ENCODE measurements around the gene BNIPL.

The BNIPL gene, protein sequence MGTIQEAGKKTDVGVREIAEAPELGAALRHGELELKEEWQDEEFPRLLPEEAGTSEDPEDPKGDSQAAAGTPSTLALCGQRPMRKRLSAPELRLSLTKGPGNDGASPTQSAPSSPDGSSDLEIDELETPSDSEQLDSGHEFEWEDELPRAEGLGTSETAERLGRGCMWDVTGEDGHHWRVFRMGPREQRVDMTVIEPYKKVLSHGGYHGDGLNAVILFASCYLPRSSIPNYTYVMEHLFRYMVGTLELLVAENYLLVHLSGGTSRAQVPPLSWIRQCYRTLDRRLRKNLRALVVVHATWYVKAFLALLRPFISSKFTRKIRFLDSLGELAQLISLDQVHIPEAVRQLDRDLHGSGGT

DNA sequence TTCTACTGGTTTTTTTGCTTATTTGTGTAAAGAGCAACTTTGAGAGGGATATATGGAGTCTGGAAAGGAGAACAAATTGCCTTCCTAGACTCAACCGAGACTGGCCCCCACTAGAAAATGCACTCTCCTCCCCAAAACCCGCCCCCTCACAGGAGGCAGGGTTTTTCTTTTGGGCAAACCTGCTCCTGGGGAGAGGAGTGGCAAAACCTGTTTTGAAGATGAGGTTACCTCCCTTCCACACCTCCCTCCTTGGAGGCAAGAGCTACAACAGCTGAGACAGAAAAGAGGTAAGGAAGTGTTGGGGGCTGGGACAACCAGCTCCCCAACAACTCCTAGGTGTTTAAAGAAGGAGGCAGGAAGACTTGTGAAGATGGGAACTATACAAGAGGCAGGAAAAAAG is at the start of gene BNIPL:
Gene BNIPL, plus strand, starts transcription at position 231 of the 400 bp plus-strand sequence. Its CDS starts 140 bp downstream, at position 371.
- DNase-seq = no peak

DNA sequence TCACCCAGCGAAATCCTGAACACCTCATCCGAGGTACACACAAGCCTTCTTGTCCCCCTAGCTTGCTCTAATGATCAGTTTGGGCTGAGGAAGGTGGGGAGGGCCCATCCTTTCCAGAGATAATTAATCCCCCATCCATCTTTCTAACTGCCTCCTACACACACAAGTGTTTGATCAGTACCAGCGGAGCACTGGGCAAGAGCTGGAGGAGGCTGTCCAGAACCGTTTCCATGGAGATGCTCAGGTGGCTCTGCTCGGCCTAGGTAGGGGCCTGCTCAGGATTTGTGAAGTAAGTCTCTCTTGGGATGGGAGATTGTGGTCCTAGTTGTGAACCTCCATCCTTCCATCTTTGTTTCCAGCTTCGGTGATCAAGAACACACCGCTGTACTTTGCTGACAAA is 48.5 kb upstream of the BNIPL start:
- DNase-seq = no peak

DNA sequence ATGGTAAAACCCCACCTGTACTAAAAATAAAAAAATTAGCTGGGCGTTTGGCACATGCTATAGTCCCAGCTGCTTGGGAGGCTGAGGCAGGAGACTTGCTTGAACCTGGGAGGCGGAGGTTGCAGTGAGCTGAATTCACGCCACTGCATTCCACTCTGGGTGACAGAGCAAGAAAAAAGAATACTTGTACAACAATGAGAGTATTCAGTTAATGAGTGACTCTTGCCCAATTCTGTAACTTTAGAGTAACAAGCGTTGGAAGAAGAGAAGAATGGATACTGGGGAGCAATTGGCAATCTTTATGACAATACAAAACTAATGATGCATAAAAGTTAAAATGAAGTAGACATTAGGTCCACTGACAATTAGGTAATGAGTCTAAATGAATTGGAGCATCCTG is 43.8 kb upstream of the BNIPL start:
- no peak for DNase-seq

DNA sequence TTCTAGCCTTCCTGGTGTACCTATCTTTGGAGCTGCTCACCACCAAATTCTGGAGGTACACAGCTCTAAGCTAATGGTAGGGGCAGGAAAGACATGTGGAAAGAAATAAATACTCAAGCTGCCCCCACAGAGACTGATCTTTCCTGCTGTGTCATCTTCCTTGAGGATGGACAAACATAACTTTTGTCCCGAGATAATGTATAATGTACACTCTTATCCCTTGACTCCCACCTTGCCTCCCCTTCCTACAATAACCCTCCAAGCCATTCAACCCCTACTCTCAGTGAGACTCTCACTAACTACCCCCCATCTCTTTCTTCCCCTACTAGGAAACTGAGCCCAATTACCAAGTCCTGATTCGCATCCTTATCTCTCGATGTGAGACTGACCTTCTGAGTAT is 42.1 kb upstream of the BNIPL start:
- DNase-seq = no peak

DNA sequence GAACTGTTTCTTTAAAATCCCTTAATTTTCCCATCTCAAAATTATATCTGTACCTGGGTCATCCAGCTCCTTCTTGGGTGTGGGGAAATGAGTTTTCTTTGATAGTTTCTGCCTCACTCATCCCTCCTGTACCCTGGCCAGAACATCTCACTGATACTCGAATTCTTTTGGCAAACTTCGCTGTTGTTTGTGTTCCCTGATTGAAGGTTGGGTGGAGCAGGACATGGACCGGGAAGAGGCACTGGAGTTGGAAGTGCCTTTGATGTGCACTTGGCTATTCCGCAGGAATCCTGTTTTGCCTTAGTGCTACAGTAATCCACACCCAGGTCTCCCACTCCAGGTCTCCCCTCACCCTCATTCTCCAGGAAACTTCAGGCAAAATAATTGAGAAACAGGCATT is 40.9 kb upstream of the BNIPL start:
- DNase-seq = no peak

DNA sequence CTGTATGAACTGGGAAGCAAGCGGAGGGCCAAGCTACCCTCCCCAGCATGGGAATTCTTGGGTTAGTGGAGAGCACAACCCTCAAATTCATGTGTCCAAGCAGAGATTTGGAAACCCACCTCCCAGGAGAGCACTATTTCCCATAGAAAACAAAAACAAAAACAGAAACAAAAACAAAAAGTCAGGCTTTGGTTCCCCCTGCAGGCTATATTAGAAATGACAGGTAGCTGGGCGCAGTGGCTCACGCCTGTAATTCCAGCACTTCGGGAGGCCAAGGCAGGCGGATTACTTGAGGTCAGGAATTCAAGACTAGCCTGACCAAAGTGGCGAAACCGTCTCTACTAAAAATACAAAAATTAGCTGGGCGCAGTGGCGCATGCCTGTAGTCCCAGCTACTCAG is 40.5 kb upstream of the BNIPL start:
- DNase-seq = peak; percentile 70

DNA sequence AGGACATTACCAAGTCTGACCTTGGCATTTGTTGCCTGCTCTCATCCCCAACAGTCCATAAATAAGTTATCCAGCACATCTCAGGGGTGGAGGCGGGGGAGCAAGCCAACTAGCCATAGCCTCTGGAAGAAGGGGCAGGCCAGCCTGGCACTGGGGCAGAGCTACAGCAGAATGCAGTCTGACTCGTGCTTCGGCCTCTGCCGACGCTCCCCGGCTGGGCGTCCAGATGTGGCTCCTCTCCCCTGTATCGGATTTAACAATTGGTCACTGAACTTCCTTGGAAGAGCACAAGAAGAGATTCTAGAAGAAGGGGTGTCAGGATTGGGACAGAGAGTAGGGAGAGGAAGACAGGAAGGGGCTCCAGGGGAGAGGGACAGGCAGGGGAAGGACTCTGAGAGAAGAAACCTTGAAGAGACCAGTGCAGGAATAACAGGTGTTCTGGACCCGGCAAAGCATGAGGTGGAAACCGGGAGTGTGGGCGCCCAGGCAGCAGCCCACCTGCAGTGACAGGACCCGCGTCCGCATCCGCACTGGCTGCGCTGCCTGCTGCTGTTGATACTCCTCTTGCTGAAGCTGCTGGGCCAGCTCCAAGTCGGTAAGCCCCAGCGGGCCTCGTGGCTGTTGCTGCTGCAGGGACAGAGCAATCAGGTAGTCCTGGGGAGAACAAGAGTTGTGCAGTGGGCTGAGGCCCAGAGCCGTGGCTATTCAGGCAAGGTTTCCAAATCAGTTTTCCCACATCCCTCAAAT is 39.1 kb upstream of the BNIPL start:
- no peak for DNase-seq

DNA sequence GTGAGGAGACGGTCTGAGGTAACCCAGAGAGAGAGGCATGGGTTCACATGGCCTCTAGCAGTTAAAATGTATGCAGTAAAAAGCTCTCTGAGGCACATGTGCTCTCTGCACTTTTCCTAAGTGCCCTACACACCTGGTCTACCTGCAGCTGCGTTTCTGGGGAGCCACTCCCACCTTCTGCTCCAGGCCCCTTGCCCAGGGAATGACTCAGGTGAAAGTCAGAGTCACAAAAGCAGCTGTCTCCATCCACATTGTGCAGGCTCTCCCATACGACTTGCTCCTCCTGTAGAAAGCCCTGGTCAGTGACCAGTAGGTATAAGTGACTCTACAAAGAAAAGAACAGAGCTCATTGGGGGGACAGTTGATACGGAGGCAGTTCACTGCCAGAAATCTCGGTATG is 38.4 kb upstream of the BNIPL start:
- DNase-seq = no peak

DNA sequence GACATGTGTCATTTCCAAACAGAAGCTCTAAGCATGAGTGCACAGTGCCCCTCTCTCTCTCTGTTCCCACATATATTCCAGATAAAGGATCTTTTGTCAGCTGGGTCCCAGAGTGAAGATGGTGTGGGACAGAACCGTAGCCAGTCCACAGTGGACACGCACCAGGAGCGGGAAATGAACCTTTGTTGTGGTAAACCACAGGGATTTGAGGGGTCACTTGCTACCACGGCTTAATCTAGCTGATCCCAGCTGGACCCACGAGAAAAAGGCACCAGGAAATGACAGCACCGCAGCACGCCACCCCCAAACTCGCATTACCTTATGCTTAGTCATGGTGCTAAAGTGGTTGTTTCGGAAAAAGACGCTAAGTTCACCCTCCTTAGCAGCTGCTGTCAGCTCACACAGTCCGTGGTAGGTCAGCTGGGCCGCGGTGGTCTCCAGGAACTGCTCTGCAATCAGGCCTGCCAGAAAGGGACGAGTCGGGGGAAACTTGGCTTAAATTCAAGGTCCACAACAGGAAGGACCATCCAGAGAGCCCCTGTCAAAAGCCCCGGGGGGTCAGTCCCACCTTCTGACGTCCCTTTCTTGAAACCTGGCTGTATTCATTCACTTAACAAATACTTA is 37.2 kb upstream of the BNIPL start:
- no peak for DNase-seq

DNA sequence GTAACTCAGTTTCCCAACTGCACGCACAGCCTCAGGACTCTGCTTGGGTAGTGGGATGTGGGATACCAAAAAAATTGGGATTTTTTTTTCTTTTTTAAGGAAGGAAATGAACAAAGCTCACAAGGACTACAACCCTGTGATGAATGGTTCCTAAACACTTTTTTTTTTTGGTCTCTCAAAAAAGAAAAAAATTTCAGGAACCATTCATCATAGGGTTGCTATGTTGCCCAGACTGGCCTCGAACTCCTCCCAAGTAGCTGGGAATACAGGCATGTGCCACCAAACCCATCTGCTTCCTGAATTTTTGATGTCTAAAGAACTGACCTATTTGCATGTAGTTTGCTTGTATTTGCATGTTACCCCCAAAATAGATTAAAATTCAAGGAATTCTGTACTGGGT is 36.5 kb upstream of the BNIPL start:
- no peak for DNase-seq

DNA sequence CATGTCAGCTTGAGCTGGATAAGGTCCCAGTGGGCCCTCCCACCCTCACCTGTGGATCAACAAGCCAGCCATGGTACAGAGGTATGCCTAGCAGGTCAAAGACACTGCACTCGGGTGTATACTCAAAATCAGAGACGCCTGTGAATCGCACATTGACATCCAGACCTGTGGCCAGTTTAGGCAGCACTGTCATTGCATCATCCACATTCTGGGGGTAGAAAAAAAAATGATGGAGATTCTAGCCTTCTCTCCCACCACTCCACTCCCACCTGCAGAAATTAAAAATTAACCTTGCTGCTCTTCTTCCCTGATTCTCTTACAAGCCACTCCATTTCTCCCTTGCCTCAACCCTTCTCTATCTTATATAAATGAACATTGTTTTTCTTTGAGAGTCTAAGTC is 36.0 kb upstream of the BNIPL start:
- DNase-seq = no peak

DNA sequence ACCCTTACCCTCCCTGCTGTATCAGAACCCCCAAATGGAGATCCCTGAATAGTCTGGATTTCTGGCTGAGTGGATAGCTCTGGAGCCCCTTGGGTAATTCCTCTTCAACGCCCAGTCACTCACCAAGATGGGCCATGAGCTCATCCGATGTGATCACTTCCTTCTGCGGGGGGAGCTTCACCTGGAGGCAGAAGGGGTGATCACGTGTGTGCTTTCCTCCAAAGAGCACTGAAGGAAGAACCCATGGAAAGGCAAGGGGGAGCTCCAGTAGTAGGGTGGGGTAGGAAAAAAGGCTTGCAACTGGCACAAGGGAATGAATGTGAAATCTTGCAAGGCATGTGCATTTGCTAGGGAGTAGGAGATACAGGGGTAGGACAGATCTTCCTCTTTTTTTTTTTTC is 34.8 kb upstream of the BNIPL start:
- DNase-seq = no peak

DNA sequence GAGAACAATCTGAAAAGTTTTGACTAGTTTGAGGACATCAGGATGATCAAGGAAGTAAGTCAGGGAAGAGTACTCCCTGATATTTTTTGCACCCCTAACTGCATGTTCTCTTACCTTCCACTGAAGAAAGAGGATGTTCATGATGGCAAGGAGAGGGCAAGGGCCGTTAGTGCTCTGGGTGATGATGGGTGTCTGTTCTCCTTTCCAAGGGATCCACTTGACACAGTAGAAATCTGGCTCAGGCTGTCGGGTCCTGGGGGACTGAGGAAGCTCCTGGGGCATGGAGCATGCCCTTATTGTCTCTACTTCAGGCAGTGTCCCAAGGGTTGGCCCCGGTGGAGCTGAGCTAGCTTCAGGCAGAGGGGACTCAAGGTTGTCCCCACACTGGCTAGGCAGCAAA is 34.3 kb upstream of the BNIPL start:
- DNase-seq = no peak

DNA sequence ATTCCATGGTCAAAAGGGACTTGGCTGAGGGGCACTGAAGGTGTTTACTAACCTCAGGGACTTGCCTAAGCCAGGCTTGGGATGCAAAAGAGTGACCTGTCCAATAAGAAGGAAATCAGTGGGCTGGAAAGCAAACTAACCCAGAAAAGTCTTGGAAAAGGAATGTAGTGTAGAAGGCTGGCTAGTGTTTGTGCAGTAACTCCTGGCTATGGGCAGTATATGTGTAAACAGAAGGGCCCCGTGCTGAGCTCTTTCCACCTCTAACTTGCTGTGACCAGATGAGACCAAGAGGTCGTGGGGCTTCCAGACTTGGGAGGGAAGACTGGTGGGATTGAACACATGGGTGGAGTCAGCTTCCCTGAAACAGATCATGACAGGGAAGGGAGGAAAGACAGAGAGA is 33.8 kb upstream of the BNIPL start:
- DNase-seq = no peak

DNA sequence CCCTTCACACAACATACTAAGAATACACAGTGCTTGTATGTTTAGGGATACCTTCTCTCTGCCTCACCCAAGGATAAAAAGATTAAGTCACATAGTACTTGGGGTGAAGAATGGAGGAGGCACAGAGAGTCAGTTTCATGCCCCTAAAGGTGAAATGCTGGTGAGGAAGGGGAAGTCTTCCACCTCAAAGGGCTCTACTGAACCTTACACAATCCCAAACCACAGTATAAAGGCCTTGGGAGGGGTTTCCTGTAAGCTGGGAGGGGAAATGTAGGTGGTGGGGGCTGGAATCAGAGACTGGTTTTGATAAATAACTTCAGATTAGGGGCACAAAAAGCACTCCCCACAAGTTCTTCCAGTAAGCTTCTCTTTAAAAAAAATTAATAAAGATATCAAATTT is 33.2 kb upstream of the BNIPL start:
- no peak for DNase-seq

DNA sequence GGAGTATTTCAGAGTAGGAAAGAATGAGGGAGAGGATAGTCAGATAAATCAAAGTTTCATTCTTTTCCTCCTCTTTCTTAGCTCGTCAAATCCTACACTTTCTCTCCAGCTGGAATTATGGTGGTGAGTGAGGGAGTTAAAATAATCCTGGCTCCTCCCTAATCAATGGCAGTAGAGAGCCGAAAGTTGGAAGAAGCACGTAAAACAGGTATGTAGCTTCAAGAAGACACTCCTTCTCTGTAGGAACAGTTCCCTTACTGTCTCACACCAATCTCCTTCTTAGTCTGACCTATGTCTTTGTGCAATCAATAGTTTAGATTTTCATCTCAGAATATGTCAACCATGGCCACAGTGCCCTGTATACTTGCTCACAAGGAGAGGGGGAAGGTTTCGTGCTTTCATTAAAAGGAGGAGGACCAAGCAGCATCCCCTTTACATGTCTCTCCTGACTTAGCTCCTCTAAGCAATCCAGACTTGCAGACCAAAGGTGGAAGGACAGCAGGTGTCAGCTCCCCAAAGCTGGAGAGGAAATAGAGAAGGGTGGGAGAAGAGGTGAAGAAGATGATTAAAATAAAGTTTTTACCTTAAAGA is 30.6 kb upstream of the BNIPL start:
- no peak for DNase-seq

DNA sequence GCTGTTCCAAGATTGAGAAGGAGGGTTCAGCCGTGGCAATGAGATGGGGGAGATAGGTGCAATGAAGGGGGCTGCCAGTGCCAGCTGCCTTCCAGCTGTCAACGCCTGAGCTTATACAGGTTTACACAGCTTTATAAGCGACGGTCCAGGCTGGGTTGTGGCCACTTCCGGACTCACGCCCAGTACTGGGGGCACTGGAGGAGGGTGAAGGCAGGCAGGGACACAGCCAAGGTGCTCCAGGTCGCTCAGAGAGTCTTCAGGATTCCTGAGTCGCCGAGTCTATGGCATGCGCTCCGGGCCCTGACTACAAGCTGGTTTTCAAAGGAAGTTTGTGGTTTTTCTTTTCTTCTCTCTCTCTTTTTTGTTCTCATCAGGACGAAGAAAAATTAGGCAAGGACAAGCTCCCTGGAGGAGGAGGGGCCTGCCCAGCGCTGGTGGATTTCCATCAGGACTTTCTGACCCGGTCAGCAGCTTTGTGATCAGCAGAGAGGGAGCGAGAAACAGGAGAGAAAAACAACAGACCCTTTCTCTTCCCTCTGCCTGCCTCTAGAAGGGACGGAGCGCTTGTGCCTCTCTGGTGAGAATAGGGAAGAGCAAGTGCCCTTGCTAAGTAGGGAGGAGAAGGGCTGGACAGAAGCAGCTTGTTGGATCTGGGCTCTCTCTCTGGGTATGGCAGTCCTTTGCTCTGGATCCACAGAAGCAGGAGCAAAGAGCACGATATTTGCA is 29.9 kb upstream of the BNIPL start, which contains the start of gene MINDY1:
Gene MINDY1, minus strand, starts transcription at position 576 of the 726 bp plus-strand sequence. CDS start 4,285 bp downstream, outside the sequence.
- DNase-seq = peak; percentile 74

DNA sequence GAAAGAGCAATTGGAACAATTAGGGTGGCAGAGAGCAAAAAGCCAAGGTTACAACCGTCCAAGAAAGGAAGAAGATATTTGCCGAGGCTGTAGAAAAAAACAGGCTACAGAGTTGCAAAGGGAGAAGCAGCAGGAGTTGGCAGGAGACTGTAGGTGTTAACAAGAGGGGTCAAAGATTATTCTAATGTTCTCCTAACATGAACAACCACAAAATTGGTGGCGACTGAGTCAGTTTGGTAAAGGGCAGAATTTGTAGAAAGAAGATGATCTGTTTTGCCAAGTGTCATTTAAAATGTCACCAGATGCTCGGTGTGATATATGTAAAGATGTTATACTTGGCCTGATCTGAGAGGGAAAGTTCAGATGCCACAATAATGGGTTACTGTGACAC is 28.5 kb upstream of the BNIPL start:
- DNase-seq = no peak

DNA sequence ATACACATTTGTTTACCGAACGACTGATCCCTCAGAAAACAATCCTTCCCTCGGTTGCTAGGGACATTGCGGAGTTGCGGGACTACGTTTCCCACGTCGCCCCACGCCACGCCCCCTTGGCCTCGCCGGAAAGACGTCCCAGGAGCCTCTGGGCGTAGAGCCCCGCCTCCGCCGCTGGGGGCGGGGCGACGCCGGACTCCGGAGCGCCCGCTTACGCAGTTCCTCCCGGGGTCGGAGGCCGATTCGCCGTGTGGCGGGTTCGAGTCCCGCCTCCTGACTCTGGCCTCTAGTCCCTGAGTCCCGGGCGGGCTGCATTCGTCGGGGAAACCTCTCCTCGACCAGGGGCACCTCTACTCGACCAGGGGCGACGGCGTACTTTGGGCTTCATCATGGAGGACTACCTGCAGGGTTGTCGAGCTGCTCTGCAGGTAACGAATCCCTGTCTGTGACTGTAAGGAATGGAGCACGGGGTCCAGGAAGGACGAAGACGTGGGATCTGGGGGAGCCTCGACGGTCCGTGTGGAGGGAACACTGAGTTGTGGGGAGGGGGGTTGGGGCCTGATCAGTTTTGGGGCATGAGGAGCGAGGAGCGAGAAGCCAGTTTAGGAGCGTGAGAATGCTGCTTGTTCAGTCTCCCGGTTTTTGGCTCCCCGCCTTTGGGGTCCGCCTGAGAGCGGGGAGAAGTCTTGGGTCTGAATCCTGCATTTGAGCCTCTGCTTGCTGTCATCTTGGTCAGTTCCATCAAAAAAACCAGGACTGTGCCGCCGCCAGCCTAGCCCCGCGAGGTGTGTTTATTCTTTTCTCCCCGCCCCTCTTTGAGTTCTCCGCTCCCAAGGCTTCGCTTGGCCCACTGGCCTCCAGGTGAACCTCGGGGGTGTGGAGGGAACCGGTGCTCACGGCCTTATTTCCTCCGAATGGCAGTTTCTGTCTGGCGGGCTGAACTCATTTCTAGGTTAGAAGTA is 27.9 kb upstream of the BNIPL start, which contains the start of gene PRUNE1:
Gene PRUNE1, plus strand, starts transcription at position 206 of the 962 bp plus-strand sequence. Its CDS starts 184 bp downstream, at position 390.
- peak; percentile 99 for DNase-seq

DNA sequence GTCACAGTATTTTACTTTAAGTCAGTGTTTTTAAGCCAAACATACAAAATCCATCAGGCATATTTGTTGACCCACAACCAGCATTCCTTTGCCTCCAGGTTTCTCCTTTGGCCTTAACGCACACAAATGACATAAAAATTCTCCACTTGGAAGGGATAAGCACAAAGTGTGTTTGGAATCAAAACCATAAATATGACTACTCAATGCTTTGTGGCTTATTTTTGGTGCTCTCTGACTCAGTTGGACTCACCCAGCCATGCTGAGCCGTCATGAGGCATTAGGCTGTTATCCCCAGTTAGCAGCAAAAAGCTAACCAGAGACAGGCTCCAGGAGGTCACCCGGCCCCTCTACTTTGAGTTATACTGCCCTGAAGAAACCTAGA is 27.2 kb upstream of the BNIPL start:
- no peak for DNase-seq

DNA sequence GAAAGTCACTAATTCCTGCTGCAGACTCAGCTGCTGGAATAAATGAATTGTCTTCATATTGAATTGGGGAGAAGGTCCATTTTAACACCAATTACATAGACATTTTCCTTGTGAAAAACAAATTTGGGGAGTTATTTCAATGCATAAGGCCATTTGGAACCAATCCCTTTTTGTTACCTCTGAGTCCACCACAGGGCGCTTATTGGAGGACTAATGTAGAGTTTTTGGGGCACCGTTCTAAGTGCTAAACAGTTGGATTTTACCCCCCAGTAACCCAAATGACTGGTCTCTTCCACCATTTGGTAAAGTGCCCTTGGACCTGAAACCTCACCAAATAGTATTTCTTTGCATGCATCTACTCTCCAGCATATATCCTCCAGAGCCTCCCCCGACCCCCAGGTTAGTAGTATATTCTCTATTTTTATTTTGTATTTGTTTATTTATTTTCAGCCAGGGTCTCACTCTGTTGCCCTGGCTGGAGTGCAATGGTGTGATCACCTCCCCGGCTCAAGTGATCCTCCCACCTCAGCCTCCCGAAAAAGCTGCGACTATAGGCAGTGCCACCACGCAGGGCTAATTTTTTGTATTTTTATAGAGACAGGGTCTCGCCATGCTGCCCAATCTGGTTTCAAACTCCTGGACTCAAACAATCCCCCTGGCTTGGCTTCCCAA is 26.6 kb upstream of the BNIPL start:
- DNase-seq = no peak

Data from activated effector memory CD4-positive, alpha-beta T cell treated with anti-CD3 and anti-CD28 coated beads, Interleukin-2, amount 50 U/mL, for 16 hours (primary cell).